ENCODE data around the gene SART1. TPM values are rescaled to one million over a fixed set of nuclear protein-coding genes. Genes with fewer than 3 reads are reported as not detected.

SART1 gene
- total RNA-seq: 29.2 and 33.6 TPM in 2 replicates

GRCh38 chr11:65961267-65962140, at the start of gene SART1:
TSS of gene SART1 (plus strand) at chr11:65961734. CDS start at chr11:65961781, 47 bp downstream.

GRCh38 chr11:65918211-65919140, 43.1 kb upstream of the SART1 start, which contains the start of gene C11orf68:
TSS of gene C11orf68 (minus strand) at chr11:65919062. CDS start at chr11:65919031, 31 bp downstream.

GRCh38 chr11:65919141-65919572, 42.4 kb upstream of the SART1 start, which contains the start of gene DRAP1:
TSS of gene DRAP1 (plus strand) at chr11:65919426. CDS start at chr11:65919502, 76 bp downstream.

GRCh38 chr11:65945430-65945911, 16.1 kb upstream of the SART1 start, which contains the start of gene TSGA10IP:
TSS of gene TSGA10IP (plus strand) at chr11:65945480. CDS start at chr11:65945676, 196 bp downstream.

GRCh38 chr11:66001942-66002647, 40.6 kb downstream of the SART1 start, which contains the start of the genes BANF1 and EIF1AD:
TSS of gene BANF1 (plus strand) at chr11:66002503. CDS start at chr11:66003251, 748 bp downstream.
TSS of gene EIF1AD (minus strand) at chr11:66002157. CDS start at chr11:66000389, 1,768 bp downstream.

GRCh38 chr11:66011785-66012303, 50.3 kb downstream of the SART1 start, which contains the start of gene CST6:
TSS of gene CST6 (plus strand) at chr11:66012008. CDS start at chr11:66012045, 37 bp downstream.

GRCh38 chr11:66026017-66026529, 64.5 kb downstream of the SART1 start, which contains the start of gene CATSPER1:
TSS of gene CATSPER1 (minus strand) at chr11:66026479. CDS start at chr11:66026379, 100 bp downstream.

Other genes with a start within 250 kb of the SART1 start
- 38.9 and 44.5 TPM in 2 replicates for gene KAT5, start 249.5 kb upstream of the SART1 start, total RNA-seq
- gene RNASEH2C, start 240.9 kb upstream of the SART1 start, total RNA-seq: 49.0 and 57.3 TPM in 2 replicates
- 20.6 and 21.9 TPM in 2 replicates for gene AP5B1, start 180.8 kb upstream of the SART1 start, total RNA-seq
- gene OVOL1, start 174.7 kb upstream of the SART1 start, total RNA-seq: not detected in 2 replicates
- 0.10 and 1.6 TPM in 2 replicates for gene SNX32, start 127.8 kb upstream of the SART1 start, total RNA-seq
- gene CFL1, start 103.6 kb upstream of the SART1 start, total RNA-seq: 1,256 and 1,560 TPM in 2 replicates
- gene MUS81, start 101.3 kb upstream of the SART1 start, total RNA-seq: 53.7 and 62.4 TPM in 2 replicates
- 22.2 and 40.2 TPM in 2 replicates for gene EFEMP2, start 88.9 kb upstream of the SART1 start, total RNA-seq
- 0.33 TPM in 1 of 2 replicates, not detected in the other for gene CTSW, start 81.9 kb upstream of the SART1 start, total RNA-seq
- 136 and 187 TPM in 2 replicates for gene FIBP, start 73.3 kb upstream of the SART1 start, total RNA-seq
- gene CCDC85B, start 71.1 kb upstream of the SART1 start, total RNA-seq: 75.8 and 112 TPM in 2 replicates
- gene FOSL1, start 61.3 kb upstream of the SART1 start, total RNA-seq: 32.1 and 39.5 TPM in 2 replicates
- 24.7 and 28.1 TPM in 2 replicates for gene C11orf68, start 42.7 kb upstream of the SART1 start, total RNA-seq
- 108 and 111 TPM in 2 replicates for gene DRAP1, start 42.3 kb upstream of the SART1 start, total RNA-seq
- gene TSGA10IP, start 16.3 kb upstream of the SART1 start, total RNA-seq: not detected in 2 replicates
- 36.3 and 36.4 TPM in 2 replicates for gene EIF1AD, start 40.4 kb downstream of the SART1 start, total RNA-seq
- gene BANF1, start 40.8 kb downstream of the SART1 start, total RNA-seq: 29.4 and 35.5 TPM in 2 replicates
- gene CST6, start 50.3 kb downstream of the SART1 start, total RNA-seq: not detected in 2 replicates
- 0.10 and 0.33 TPM in 2 replicates for gene CATSPER1, start 64.7 kb downstream of the SART1 start, total RNA-seq
- 0.65 TPM in 1 of 2 replicates, not detected in the other for gene GAL3ST3, start 87.4 kb downstream of the SART1 start, total RNA-seq
- gene SF3B2, start 90.6 kb downstream of the SART1 start, total RNA-seq: 173 and 231 TPM in 2 replicates
- 32.7 and 47.4 TPM in 2 replicates for gene PACS1, start 108.5 kb downstream of the SART1 start, total RNA-seq

Data from vein endothelial cell (primary cell).